ENCODE data around the gene COL5A2.

The COL5A2 gene

DNA sequence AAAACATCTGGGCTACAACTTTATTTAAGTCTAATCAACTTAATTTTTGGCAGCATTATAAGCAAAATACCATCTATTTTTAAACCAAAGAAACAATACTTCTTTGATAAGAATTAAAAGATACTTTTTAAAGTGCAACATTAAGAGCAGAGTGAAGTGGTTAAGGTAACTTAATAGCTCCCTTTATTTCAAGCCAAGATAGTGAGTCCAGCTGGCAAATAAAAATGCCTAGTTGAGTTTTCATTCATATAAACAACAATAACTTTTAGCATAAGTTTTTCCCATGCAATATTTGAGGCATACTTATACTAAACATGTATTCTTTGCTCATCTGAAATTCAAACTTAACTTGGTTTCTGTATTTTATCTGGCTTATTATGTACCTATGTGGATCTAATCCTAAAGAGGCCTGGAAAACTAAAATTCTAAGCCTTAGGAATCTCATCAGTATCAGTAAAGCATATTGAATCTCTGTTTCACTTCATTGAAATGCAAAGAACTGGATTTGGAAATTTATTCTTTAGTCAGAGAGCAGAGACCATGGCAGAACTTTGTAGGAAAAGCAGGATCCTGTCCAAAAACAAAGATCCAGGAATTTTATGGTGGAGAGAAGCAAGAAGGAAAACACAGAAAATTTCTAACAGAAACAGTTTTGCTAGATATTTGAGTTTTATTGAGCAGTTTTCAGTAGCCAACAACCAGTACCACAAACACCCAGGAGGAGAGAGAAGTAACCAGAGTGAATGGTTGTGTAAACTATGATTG, 109.5 kb downstream of the COL5A2 start:
- H3K36me3 ChIP-seq (ENCODE audit: insufficient read depth, low read depth, low read length), result no peaks in the 10 kb centered on the region
- no peak overlapping the region for H3K27ac ChIP-seq (ENCODE audit: low read length)

GRCh38 chr2:189066037-189066436, 113.5 kb downstream of the COL5A2 start:
- Histone ChIP-seq H3K4me1 (ENCODE audit: insufficient read depth, low read length) (no peaks in the 10 kb centered on the region), H3K36me3 (ENCODE audit: insufficient read depth, low read depth, low read length) (no peaks in the 10 kb centered on the region), H3K9me3 (ENCODE audit: insufficient read depth, low read depth, low read length) (no peaks in the 10 kb centered on the region), H3K9ac (ENCODE audit: low read depth, low read length) (no peak overlapping the region), H3K27me3 (ENCODE audit: insufficient read depth, low read length) (no peaks in the 10 kb centered on the region), H3K4me3 (ENCODE audit: low read length) (no peak overlapping the region), H3K27ac (ENCODE audit: low read length) (no peak overlapping the region)

More for the DNA sequence above, 109.5 kb downstream of the COL5A2 start:
- Histone ChIP-seq H3K9ac (ENCODE audit: low read depth, low read length) (no peak overlapping the region), H3K9me3 (ENCODE audit: insufficient read depth, low read depth, low read length) (no peaks in the 10 kb centered on the region), H3K27me3 (ENCODE audit: insufficient read depth, low read length) (no peaks in the 10 kb centered on the region), H3K4me3 (ENCODE audit: low read length) (no peak overlapping the region), H3K4me1 (ENCODE audit: insufficient read depth, low read length) (no peaks in the 10 kb centered on the region)

DNA sequence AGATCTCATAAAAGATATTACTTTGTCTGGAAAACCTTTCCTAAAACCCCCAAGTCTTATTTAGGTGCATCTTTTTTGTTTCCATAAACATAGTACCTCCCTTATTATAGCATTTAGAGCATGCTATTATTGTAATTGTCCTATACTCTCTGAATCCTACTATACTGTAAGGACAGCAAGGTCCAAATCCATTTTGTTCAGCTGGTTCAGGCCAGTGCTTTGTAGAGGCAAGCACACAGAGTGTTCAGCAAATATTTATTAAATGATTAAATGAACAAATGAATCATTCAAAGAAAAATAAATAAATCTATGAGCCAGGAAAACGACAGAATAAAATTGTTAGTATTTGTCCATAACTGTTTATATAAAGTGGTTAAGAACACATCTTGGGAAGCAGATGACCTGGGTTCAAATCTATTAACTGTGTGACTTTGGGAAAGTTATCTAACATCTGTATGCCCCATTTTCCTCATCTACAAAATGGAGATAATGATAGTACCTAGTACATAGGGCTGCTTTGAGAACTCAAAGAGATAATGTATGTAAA, 119.4 kb downstream of the COL5A2 start:
- Histone ChIP-seq H3K9ac (ENCODE audit: low read depth, low read length) (no peak overlapping the region), H3K27ac (ENCODE audit: low read length) (no peak overlapping the region), H3K9me3 (ENCODE audit: insufficient read depth, low read depth, low read length) (no peaks in the 10 kb centered on the region), H3K27me3 (ENCODE audit: insufficient read depth, low read length) (no peaks in the 10 kb centered on the region), H3K4me1 (ENCODE audit: insufficient read depth, low read length) (no peaks in the 10 kb centered on the region), H3K4me3 (ENCODE audit: low read length) (no peak overlapping the region), H3K36me3 (ENCODE audit: insufficient read depth, low read depth, low read length) (0 out of 2 replicates have a peak, but pooled peaks cover 4% of the 10 kb centered on the region)

- Histone ChIP-seq H3K9ac (ENCODE audit: low read depth, low read length) (no peak overlapping the region), H3K27me3 (ENCODE audit: insufficient read depth, low read length) (no peaks in the 10 kb centered on the region), H3K9me3 (ENCODE audit: insufficient read depth, low read depth, low read length) (no peaks in the 10 kb centered on the region), H3K36me3 (ENCODE audit: insufficient read depth, low read depth, low read length) (0 out of 2 replicates have a peak, but pooled peaks cover 4% of the 10 kb centered on the region), H3K4me3 (ENCODE audit: low read length) (no peak overlapping the region), H3K4me1 (ENCODE audit: insufficient read depth, low read length) (no peaks in the 10 kb centered on the region), H3K27ac (ENCODE audit: low read length) (no peak overlapping the region)
Observed at GRCh38 chr2:189057316-189057715, 122.2 kb downstream of the COL5A2 start.

- Histone ChIP-seq H3K9ac (ENCODE audit: low read depth, low read length) (no peak overlapping the region), H3K4me3 (ENCODE audit: low read length) (no peak overlapping the region), H3K9me3 (ENCODE audit: insufficient read depth, low read depth, low read length) (no peaks in the 10 kb centered on the region), H3K27me3 (ENCODE audit: insufficient read depth, low read length) (no peaks in the 10 kb centered on the region), H3K27ac (ENCODE audit: low read length) (no peak overlapping the region), H3K36me3 (ENCODE audit: insufficient read depth, low read depth, low read length) (0 out of 2 replicates have a peak, but pooled peaks cover 4% of the 10 kb centered on the region), H3K4me1 (ENCODE audit: insufficient read depth, low read length) (no peaks in the 10 kb centered on the region)
Observed at GRCh38 chr2:189056200-189057106, 123.1 kb downstream of the COL5A2 start.

DNA sequence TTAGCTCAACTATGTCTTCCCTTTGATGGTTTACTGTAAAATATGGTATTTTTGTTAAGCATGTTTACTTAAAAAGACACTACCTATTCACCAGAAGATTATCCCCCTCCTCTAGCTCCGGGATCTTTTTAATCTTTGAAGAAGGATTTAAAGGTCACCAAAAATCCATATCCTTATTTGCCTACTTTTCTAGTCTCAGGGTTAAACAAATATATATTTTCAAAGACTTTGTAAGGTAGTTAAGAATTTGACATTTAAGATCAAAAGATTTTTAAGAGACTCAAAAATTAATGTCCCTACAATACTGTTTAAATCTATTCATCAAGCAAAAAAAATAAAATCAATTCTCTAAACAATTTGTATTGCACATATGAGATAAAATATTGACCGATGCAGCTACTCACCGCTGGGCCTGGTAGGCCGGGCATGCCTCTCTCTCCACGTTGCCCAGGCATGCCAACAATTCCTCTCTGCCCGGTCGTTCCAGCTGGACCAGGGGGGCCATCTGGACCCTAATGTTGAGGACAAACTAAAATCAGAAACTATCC, 129.3 kb downstream of the COL5A2 start:
- Histone ChIP-seq H3K9me3 (ENCODE audit: insufficient read depth, low read depth, low read length) (no peaks in the 10 kb centered on the region), H3K27me3 (ENCODE audit: insufficient read depth, low read length) (no peaks in the 10 kb centered on the region), H3K27ac (ENCODE audit: low read length) (no peak overlapping the region), H3K36me3 (ENCODE audit: insufficient read depth, low read depth, low read length) (no peaks in the 10 kb centered on the region), H3K4me1 (ENCODE audit: insufficient read depth, low read length) (no peaks in the 10 kb centered on the region), H3K9ac (ENCODE audit: low read depth, low read length) (no peak overlapping the region), H3K4me3 (ENCODE audit: low read length) (no peak overlapping the region)

DNA sequence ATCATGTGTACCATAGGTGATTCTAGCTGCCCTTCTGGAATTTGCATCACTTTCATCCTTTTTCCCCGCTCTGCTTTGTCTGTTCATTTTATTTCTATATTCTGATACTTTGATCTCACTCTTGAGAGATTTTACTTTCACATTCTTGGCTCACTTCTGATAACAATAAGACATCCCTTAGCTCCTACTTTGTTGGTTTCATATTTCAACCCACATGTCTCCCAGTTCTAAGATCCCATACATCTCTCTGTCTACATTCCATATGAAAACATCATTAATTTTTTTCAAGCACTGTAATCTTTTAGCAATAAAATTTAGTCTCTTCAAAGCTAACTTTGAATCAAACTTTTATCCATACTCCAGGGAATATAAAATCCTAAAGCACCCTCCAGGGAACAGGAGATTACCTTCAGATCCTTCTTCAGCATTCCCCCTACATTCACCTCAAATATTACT, 129.8 kb downstream of the COL5A2 start:
- Histone ChIP-seq H3K9ac (ENCODE audit: low read depth, low read length) (no peak overlapping the region), H3K4me3 (ENCODE audit: low read length) (no peak overlapping the region), H3K27ac (ENCODE audit: low read length) (no peak overlapping the region), H3K36me3 (ENCODE audit: insufficient read depth, low read depth, low read length) (no peaks in the 10 kb centered on the region), H3K4me1 (ENCODE audit: insufficient read depth, low read length) (no peaks in the 10 kb centered on the region), H3K9me3 (ENCODE audit: insufficient read depth, low read depth, low read length) (no peaks in the 10 kb centered on the region), H3K27me3 (ENCODE audit: insufficient read depth, low read length) (no peaks in the 10 kb centered on the region)

DNA sequence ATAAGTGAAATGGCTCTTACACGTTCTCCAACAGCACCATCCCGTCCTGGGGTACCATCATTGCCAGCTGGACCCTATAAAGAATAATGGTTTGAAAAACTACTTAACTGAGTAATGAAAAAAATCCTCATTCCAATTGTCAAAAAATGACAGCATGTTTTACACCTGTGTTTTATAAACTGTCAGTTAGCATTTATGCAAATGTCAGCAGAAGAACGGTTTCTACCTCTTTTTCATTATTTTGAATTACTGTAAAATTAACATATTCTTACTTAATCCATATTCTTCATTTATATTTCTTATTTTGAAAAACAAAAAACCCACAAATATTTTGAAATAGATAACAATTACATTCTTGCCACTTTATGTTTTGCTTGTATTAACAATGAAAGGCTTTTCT, 131.4 kb downstream of the COL5A2 start:
- H3K27ac ChIP-seq (ENCODE audit: low read length), result no peak overlapping the region
- H3K9ac ChIP-seq (ENCODE audit: low read depth, low read length), result no peak overlapping the region
- H3K36me3 ChIP-seq (ENCODE audit: insufficient read depth, low read depth, low read length), result no peaks in the 10 kb centered on the region
- H3K9me3 ChIP-seq (ENCODE audit: insufficient read depth, low read depth, low read length), result no peaks in the 10 kb centered on the region
- H3K4me3 ChIP-seq (ENCODE audit: low read length), result no peak overlapping the region
- H3K4me1 ChIP-seq (ENCODE audit: insufficient read depth, low read length), result no peaks in the 10 kb centered on the region
- H3K27me3 ChIP-seq (ENCODE audit: insufficient read depth, low read length), result no peaks in the 10 kb centered on the region

DNA sequence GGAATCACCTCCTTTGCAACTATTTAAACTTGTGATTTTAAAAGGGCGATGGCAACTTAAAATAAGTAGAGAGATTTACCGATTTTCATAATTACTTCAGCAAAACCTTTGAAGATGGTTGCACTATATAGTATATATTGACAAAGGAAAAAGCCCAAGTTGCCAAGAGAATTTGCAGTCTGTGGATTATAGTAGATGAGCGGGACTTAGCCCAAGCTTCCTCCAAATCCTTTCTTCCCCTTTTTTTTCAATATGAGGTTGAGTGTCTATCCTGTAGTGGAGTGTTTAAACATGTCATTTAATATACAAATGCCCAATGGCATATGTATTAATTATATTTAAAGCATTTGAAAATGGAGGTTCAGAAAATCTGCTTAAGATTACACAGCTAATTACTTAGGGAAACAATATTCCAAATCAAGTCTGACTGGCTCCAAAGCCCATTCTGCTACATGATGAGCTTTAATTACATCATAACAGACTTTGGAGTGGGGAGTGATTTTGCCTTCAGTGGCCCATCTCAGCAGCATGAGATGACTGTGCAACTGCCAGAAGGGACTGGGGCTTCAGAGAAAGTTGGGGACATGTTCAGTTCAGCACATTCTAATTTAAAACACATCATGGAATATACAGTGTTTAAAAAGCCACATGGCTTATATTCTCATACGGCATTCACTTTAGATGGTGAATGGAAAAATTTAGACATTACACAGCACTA, 132.2 kb downstream of the COL5A2 start:
- H3K27ac ChIP-seq (ENCODE audit: low read length), result no peak overlapping the region

DNA sequence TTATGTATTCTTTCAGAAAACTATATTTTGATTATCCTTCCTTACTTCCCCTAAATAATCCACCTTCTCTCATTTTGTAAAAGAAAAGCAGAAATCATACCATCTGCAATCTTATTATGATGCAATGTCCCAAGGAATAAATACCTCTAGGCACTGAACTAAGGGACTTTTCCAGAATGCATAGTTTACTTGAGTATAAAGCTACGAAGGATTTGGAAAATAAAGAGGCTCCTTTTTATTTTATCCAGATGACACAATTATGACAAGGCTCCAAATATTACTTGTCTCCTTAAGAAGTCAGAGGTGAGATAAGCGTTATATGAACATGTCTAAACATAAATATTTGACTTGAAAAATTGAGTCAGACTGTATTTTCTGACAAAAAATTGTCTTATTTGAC, 133.2 kb downstream of the COL5A2 start:
- Histone ChIP-seq H3K9ac (ENCODE audit: low read depth, low read length) (no peak overlapping the region), H3K27ac (ENCODE audit: low read length) (no peak overlapping the region), H3K4me1 (ENCODE audit: insufficient read depth, low read length) (no peaks in the 10 kb centered on the region), H3K27me3 (ENCODE audit: insufficient read depth, low read length) (no peaks in the 10 kb centered on the region), H3K9me3 (ENCODE audit: insufficient read depth, low read depth, low read length) (no peaks in the 10 kb centered on the region), H3K36me3 (ENCODE audit: insufficient read depth, low read depth, low read length) (no peaks in the 10 kb centered on the region; the same call in 1 of the 2 replicates), H3K4me3 (ENCODE audit: low read length) (no peak overlapping the region)

More for the DNA sequence above, 132.2 kb downstream of the COL5A2 start:
- Histone ChIP-seq H3K36me3 (ENCODE audit: insufficient read depth, low read depth, low read length) (no peaks in the 10 kb centered on the region; the same call in 1 of the 2 replicates), H3K9me3 (ENCODE audit: insufficient read depth, low read depth, low read length) (no peaks in the 10 kb centered on the region), H3K4me3 (ENCODE audit: low read length) (no peak overlapping the region), H3K9ac (ENCODE audit: low read depth, low read length) (no peak overlapping the region), H3K27me3 (ENCODE audit: insufficient read depth, low read length) (no peaks in the 10 kb centered on the region), H3K4me1 (ENCODE audit: insufficient read depth, low read length) (no peaks in the 10 kb centered on the region)

GRCh38 chr2:189045836-189046235, 133.7 kb downstream of the COL5A2 start:
- Histone ChIP-seq H3K4me1 (ENCODE audit: insufficient read depth, low read length) (no peaks in the 10 kb centered on the region), H3K27me3 (ENCODE audit: insufficient read depth, low read length) (no peaks in the 10 kb centered on the region), H3K27ac (ENCODE audit: low read length) (no peak overlapping the region), H3K9ac (ENCODE audit: low read depth, low read length) (no peak overlapping the region), H3K9me3 (ENCODE audit: insufficient read depth, low read depth, low read length) (no peaks in the 10 kb centered on the region), H3K36me3 (ENCODE audit: insufficient read depth, low read depth, low read length) (no peaks in the 10 kb centered on the region; the same call in 1 of the 2 replicates), H3K4me3 (ENCODE audit: low read length) (no peak overlapping the region)
